SIG-M5 treated with dmso at 0.1 percent for 504 hours (cell line): ENCODE results near the gene ACADL.
"Not testable (repeated sequence)": the region's sequence is repeated elsewhere in the genome, so short reads cannot be mapped to it uniquely, and the experiment has no call there.

Experiments used
- DNase-seq: peaks from one replicate; lab custom pipeline; 2025; ENCODE audit not compliant: unreplicated experiment; lab: John Stamatoyannopoulos, UW

The ACADL gene

GRCh38 chr2:210203147-210203546, 22.1 kb downstream of the ACADL start:
- no peak for DNase-seq

- no peak for DNase-seq
Measured at GRCh38 chr2:210199854-210200253, 25.4 kb downstream of the ACADL start.

- DNase-seq: peak; percentile 22
Measured at GRCh38 chr2:210199186-210199765, 26.0 kb downstream of the ACADL start.

- no peak for DNase-seq
Measured at GRCh38 chr2:210198326-210198725, 26.9 kb downstream of the ACADL start.

- no peak for DNase-seq
Measured at GRCh38 chr2:210197720-210198119, 27.5 kb downstream of the ACADL start.

GRCh38 chr2:210195101-210195852, 30.0 kb downstream of the ACADL start:
- DNase-seq: peak; percentile 46

GRCh38 chr2:210190345-210190744, 34.9 kb downstream of the ACADL start:
- DNase-seq: no peak

- DNase-seq: no peak
Measured at GRCh38 chr2:210189452-210190138, 35.7 kb downstream of the ACADL start.

- no peak for DNase-seq
Measured at GRCh38 chr2:210188755-210189154, 36.5 kb downstream of the ACADL start.

GRCh38 chr2:210188190-210188589, 37.1 kb downstream of the ACADL start:
- DNase-seq: no peak

GRCh38 chr2:210183936-210184335, 41.3 kb downstream of the ACADL start:
- not testable (repeated sequence) for DNase-seq

GRCh38 chr2:210181606-210182088, 43.6 kb downstream of the ACADL start:
- not testable (repeated sequence) for DNase-seq

- DNase-seq: not testable (repeated sequence)
Measured at GRCh38 chr2:210181033-210181605, 44.1 kb downstream of the ACADL start.

- DNase-seq: no peak
Measured at GRCh38 chr2:210180477-210180876, 44.8 kb downstream of the ACADL start.

- DNase-seq: no peak
Measured at GRCh38 chr2:210179351-210179990, 45.8 kb downstream of the ACADL start.

GRCh38 chr2:210177769-210178168, 47.5 kb downstream of the ACADL start:
- DNase-seq: no peak

- not testable (repeated sequence) for DNase-seq
Measured at GRCh38 chr2:210177115-210177514, 48.1 kb downstream of the ACADL start.

- no peak for DNase-seq
Measured at GRCh38 chr2:210174086-210174485, 51.2 kb downstream of the ACADL start.

- DNase-seq: no peak
Measured at GRCh38 chr2:210172219-210172575, 53.0 kb downstream of the ACADL start.

GRCh38 chr2:210171309-210172218, 53.7 kb downstream of the ACADL start, which contains the start of gene KANSL1L:
Gene KANSL1L, minus strand, starts transcription at chr2:210171409. Its CDS starts 16,827 bp downstream, at chr2:210154582.
- peak; percentile 96 for DNase-seq
